Skeletal muscle tissue (tissue), 4 donors: ENCODE measurements around the gene CCDC14. TPM values are rescaled to one million over a fixed set of nuclear protein-coding genes. Genes with fewer than 3 reads are reported as not detected.
"Not testable (repeated sequence)": the region's sequence is repeated elsewhere in the genome, so short reads cannot be mapped to it uniquely, and the experiment has no call there.

Source experiments
- H3K27ac ChIP-seq: one replicate; pipeline ENCODE4 v1.7.0; 2013; ENCODE audit warnings: mild to moderate bottlenecking, low read depth, low read length, inconsistent platforms
- H3K27me3 ChIP-seq, 3 donors: one replicate each; pipeline ENCODE4 v1.7.0; 2013; ENCODE audit warnings: low read length in 3 of 3; ENCODE audit not compliant: control insufficient read depth in 3 of 3, insufficient read depth in 3 of 3
- H3K36me3 ChIP-seq, 3 donors: one replicate each; pipeline ENCODE4 v1.7.0; 2013; ENCODE audit warnings: low read length in 3 of 3; ENCODE audit not compliant: control insufficient read depth in 3 of 3, insufficient read depth in 3 of 3
- H3K4me1 ChIP-seq, 3 donors: one replicate each; pipeline ENCODE4 v1.7.0; 2013; ENCODE audit warnings: low read length in 3 of 3, mild to moderate bottlenecking in 3 of 3; ENCODE audit not compliant: control insufficient read depth in 3 of 3, insufficient read depth in 3 of 3
- H3K4me3 ChIP-seq, 3 donors: one replicate each; pipeline ENCODE4 v1.7.0; 2013; ENCODE audit warnings: low read length in 3 of 3
- H3K9ac ChIP-seq, 3 donors: one replicate each; pipeline ENCODE4 v1.7.0; 2013; ENCODE audit warnings: low read length in 3 of 3, mild to moderate bottlenecking in 3 of 3, moderate library complexity in 2 of 3, low read depth in 1 of 3
- H3K9me3 ChIP-seq, 3 donors: one replicate each; pipeline ENCODE4 v1.7.0; 2013; ENCODE audit warnings: low read length in 3 of 3; ENCODE audit not compliant: control insufficient read depth in 3 of 3
- total RNA-seq: library from RNA; depleted of rRNA; stranded (reverse); fragments of >200 nt; gene quantifications from one replicate; pipeline ENCODE4 v1.2.3, GENCODE V29; 2014
- donor health status: Osteomylitis.

CCDC14 gene
- total RNA-seq: 24.5 TPM

GRCh38 chr3:123960781-123961507, at the start of gene CCDC14:
TSS of gene CCDC14 (minus strand) at chr3:123961229. CDS start at chr3:123961173, 56 bp downstream.
- peak within 1 kb of the TSS; percentile 92 to 95 (median 94) for H3K9ac ChIP-seq
- peaks cover 0 to 2% (median 0%) of the 10 kb centered on the region in 3 donors for H3K36me3 ChIP-seq

GRCh38 chr3:124008321-124008720, 47.3 kb upstream of the CCDC14 start:
- H3K9ac ChIP-seq, H3K4me1 ChIP-seq, H3K27ac ChIP-seq, H3K27me3 ChIP-seq, H3K9me3 ChIP-seq, H3K36me3 ChIP-seq, H3K4me3 ChIP-seq: not testable (repeated sequence)

More at GRCh38 chr3:123960781-123961507, at the start of gene CCDC14:
- Histone ChIP-seq H3K9me3 (no peaks in the 10 kb centered on the region), H3K27ac (peak within 1 kb of the TSS; percentile 78), H3K4me3 (peak within 1 kb of the TSS; percentile 92 to 96 (median 93)), H3K4me1 (peaks cover 0 to 4% (median 0%) of the 10 kb centered on the region in 3 donors), H3K27me3 (no peaks in the 10 kb centered on the region)

- H3K4me1 ChIP-seq: no peaks in the 10 kb centered on the region
- H3K27ac ChIP-seq: no peak overlapping the region
- H3K36me3 ChIP-seq: no peaks in the 10 kb centered on the region
- peaks cover 0 to 3% (median 3%) of the 10 kb centered on the region in 3 donors for H3K27me3 ChIP-seq
- H3K9me3 ChIP-seq: no peaks in the 10 kb centered on the region
- H3K9ac ChIP-seq: no peak overlapping the region
- H3K4me3 ChIP-seq: no peak overlapping the region
These were observed 46.2 kb upstream of the CCDC14 start for GRCh38 chr3:124007186-124007585.

- H3K9me3 ChIP-seq, H3K9ac ChIP-seq, H3K4me3 ChIP-seq, H3K27ac ChIP-seq, H3K4me1 ChIP-seq, H3K36me3 ChIP-seq: not testable (repeated sequence)
- peaks cover 0 to 14% (median 3%) of the 10 kb centered on the region in 3 donors for H3K27me3 ChIP-seq
These were observed 41.5 kb upstream of the CCDC14 start for GRCh38 chr3:124002405-124003079.

GRCh38 chr3:124001366-124001765, 40.3 kb upstream of the CCDC14 start:
- not testable (repeated sequence) for H3K27ac ChIP-seq

GRCh38 chr3:123997543-123997942, 36.5 kb upstream of the CCDC14 start:
- no peak overlapping the region for H3K9ac ChIP-seq
- H3K27ac ChIP-seq: no peak overlapping the region

More at GRCh38 chr3:124001366-124001765, 40.3 kb upstream of the CCDC14 start:
- H3K27me3 ChIP-seq: peaks cover 0 to 14% (median 0%) of the 10 kb centered on the region in 3 donors
- not testable (repeated sequence) for H3K9ac ChIP-seq, H3K36me3 ChIP-seq, H3K4me3 ChIP-seq, H3K9me3 ChIP-seq, H3K4me1 ChIP-seq

GRCh38 chr3:123993818-123994217, 32.8 kb upstream of the CCDC14 start:
- peaks cover 0 to 7% (median 3%) of the 10 kb centered on the region in 3 donors for H3K9me3 ChIP-seq

More at GRCh38 chr3:123997543-123997942, 36.5 kb upstream of the CCDC14 start:
- H3K4me1 ChIP-seq: no peaks in the 10 kb centered on the region
- H3K36me3 ChIP-seq: no peaks in the 10 kb centered on the region
- H3K9me3 ChIP-seq: peaks cover 0 to 7% (median 3%) of the 10 kb centered on the region in 3 donors
- no peak overlapping the region for H3K4me3 ChIP-seq
- H3K27me3 ChIP-seq: peaks cover 0 to 11% (median 0%) of the 10 kb centered on the region in 3 donors

GRCh38 chr3:123991730-123992588, 30.9 kb upstream of the CCDC14 start, which contains the start of gene ROPN1:
TSS of gene ROPN1 (minus strand) at chr3:123992124. CDS start at chr3:123980481, 11,643 bp downstream.
- not testable (repeated sequence) for H3K4me1 ChIP-seq, H3K4me3 ChIP-seq, H3K9ac ChIP-seq, H3K9me3 ChIP-seq, H3K27me3 ChIP-seq, H3K36me3 ChIP-seq, H3K27ac ChIP-seq

More at GRCh38 chr3:123993818-123994217, 32.8 kb upstream of the CCDC14 start:
- peaks cover 0 to 3% (median 0%) of the 10 kb centered on the region in 3 donors for H3K27me3 ChIP-seq
- H3K4me1 ChIP-seq: no peaks in the 10 kb centered on the region
- no peak overlapping the region for H3K27ac ChIP-seq
- H3K9ac ChIP-seq: no peak overlapping the region
- H3K36me3 ChIP-seq: no peaks in the 10 kb centered on the region
- no peak overlapping the region for H3K4me3 ChIP-seq

- Histone ChIP-seq H3K36me3 (no peaks in the 10 kb centered on the region), H3K9ac (no peak overlapping the region), H3K9me3 (no peaks in the 10 kb centered on the region), H3K4me1 (no peaks in the 10 kb centered on the region), H3K27ac (no peak overlapping the region), H3K4me3 (no peak overlapping the region), H3K27me3 (peaks cover 0 to 11% (median 6%) of the 10 kb centered on the region in 3 donors)
These were observed 25.4 kb upstream of the CCDC14 start for GRCh38 chr3:123986427-123986826.
